IPS-18a (cell line): ENCODE results near the gene TMUB1.
A peak's percentile ranks its signal among the peaks of the same experiment; 100 is the strongest.

ENCODE experiments used
- H3K27ac ChIP-seq: one replicate; pipeline ENCODE4 v1.5.1; 2013; ENCODE audit warnings: low read length
- H3K27me3 ChIP-seq: one replicate; pipeline ENCODE4 v1.6.1; 2013; ENCODE audit warnings: mild to moderate bottlenecking, low read length; ENCODE audit not compliant: control insufficient read depth, insufficient read depth
- H3K36me3 ChIP-seq: one replicate; pipeline ENCODE4 v1.6.1; 2013; ENCODE audit warnings: low read depth, low read length; ENCODE audit not compliant: control insufficient read depth
- H3K4me1 ChIP-seq: one replicate; pipeline ENCODE4 v1.6.1; 2013; ENCODE audit warnings: low read depth, low read length; ENCODE audit not compliant: control insufficient read depth
- H3K4me3 ChIP-seq: one replicate; pipeline ENCODE4 v1.5.1; 2013; ENCODE audit warnings: low read length
- H3K9ac ChIP-seq: one replicate; pipeline ENCODE4 v1.6.1; 2013; ENCODE audit warnings: mild to moderate bottlenecking, low read length, moderate library complexity
- H3K9me3 ChIP-seq: one replicate; pipeline ENCODE4 v1.6.1; 2013; ENCODE audit warnings: low read depth, low read length; ENCODE audit not compliant: control insufficient read depth

The TMUB1 gene

GRCh38 chr7:151078233-151079040 lies 4.9 kb downstream of the TMUB1 start:
- peaks cover 21% of the 10 kb centered on the region for H3K36me3 ChIP-seq
- no peak overlapping the region for H3K9ac ChIP-seq
- peak overlapping the region; percentile 92 for H3K4me3 ChIP-seq
- H3K27me3 ChIP-seq, result no peaks in the 10 kb centered on the region
- H3K27ac ChIP-seq, result no peak overlapping the region
- no peaks in the 10 kb centered on the region for H3K9me3 ChIP-seq
- H3K4me1 ChIP-seq, result peaks cover 14% of the 10 kb centered on the region

GRCh38 chr7:151077705-151078232 lies 5.5 kb downstream of the TMUB1 start:
- H3K4me1 ChIP-seq, result peaks cover 14% of the 10 kb centered on the region
- no peak overlapping the region for H3K4me3 ChIP-seq
- H3K27me3 ChIP-seq, result no peaks in the 10 kb centered on the region
- H3K36me3 ChIP-seq, result peaks cover 21% of the 10 kb centered on the region
- no peak overlapping the region for H3K27ac ChIP-seq
- no peak overlapping the region for H3K9ac ChIP-seq
- H3K9me3 ChIP-seq, result no peaks in the 10 kb centered on the region

- Histone ChIP-seq H3K9ac (no peak overlapping the region), H3K9me3 (no peaks in the 10 kb centered on the region), H3K36me3 (peaks cover 22% of the 10 kb centered on the region), H3K27ac (no peak overlapping the region), H3K4me3 (no peak overlapping the region), H3K27me3 (no peaks in the 10 kb centered on the region), H3K4me1 (peaks cover 14% of the 10 kb centered on the region)
Observed at GRCh38 chr7:151076863-151077704, 6.2 kb downstream of the TMUB1 start.

GRCh38 chr7:151075978-151076426 lies 7.3 kb downstream of the TMUB1 start:
- H3K4me3 ChIP-seq, result no peak overlapping the region
- H3K9ac ChIP-seq, result no peak overlapping the region
- peaks cover 31% of the 10 kb centered on the region for H3K36me3 ChIP-seq
- no peaks in the 10 kb centered on the region for H3K27me3 ChIP-seq
- H3K4me1 ChIP-seq, result peaks cover 14% of the 10 kb centered on the region
- H3K9me3 ChIP-seq, result no peaks in the 10 kb centered on the region
- no peak overlapping the region for H3K27ac ChIP-seq

- Histone ChIP-seq H3K9me3 (no peaks in the 10 kb centered on the region), H3K27me3 (no peaks in the 10 kb centered on the region), H3K4me1 (peaks cover 14% of the 10 kb centered on the region), H3K9ac (no peak overlapping the region), H3K36me3 (peaks cover 35% of the 10 kb centered on the region), H3K4me3 (no peak overlapping the region), H3K27ac (no peak overlapping the region)
Observed at GRCh38 chr7:151075662-151075971, 7.7 kb downstream of the TMUB1 start.

GRCh38 chr7:151074817-151075661 lies 8.3 kb downstream of the TMUB1 start:
- no peak overlapping the region for H3K27ac ChIP-seq
- no peaks in the 10 kb centered on the region for H3K9me3 ChIP-seq
- peaks cover 14% of the 10 kb centered on the region for H3K4me1 ChIP-seq
- H3K27me3 ChIP-seq, result no peaks in the 10 kb centered on the region
- H3K4me3 ChIP-seq, result no peak overlapping the region
- no peak overlapping the region for H3K9ac ChIP-seq
- H3K36me3 ChIP-seq, result peaks cover 39% of the 10 kb centered on the region

- no peaks in the 10 kb centered on the region for H3K27me3 ChIP-seq
- no peaks in the 10 kb centered on the region for H3K9me3 ChIP-seq
- peaks cover 5% of the 10 kb centered on the region for H3K4me1 ChIP-seq
- H3K9ac ChIP-seq, result no peak overlapping the region
- H3K27ac ChIP-seq, result no peak overlapping the region
- peaks cover 48% of the 10 kb centered on the region for H3K36me3 ChIP-seq
- H3K4me3 ChIP-seq, result no peak overlapping the region
Observed at GRCh38 chr7:151073990-151074389, 9.3 kb downstream of the TMUB1 start.

- no peak overlapping the region for H3K27ac ChIP-seq
- H3K4me1 ChIP-seq, result no peaks in the 10 kb centered on the region
- peaks cover 59% of the 10 kb centered on the region for H3K36me3 ChIP-seq
- no peaks in the 10 kb centered on the region for H3K9me3 ChIP-seq
- H3K9ac ChIP-seq, result no peak overlapping the region
- H3K4me3 ChIP-seq, result no peak overlapping the region
- H3K27me3 ChIP-seq, result no peaks in the 10 kb centered on the region
Observed at GRCh38 chr7:151071032-151071866, 12.0 kb downstream of the TMUB1 start.

- H3K9ac ChIP-seq, result no peak overlapping the region
- H3K27me3 ChIP-seq, result no peaks in the 10 kb centered on the region
- no peak overlapping the region for H3K27ac ChIP-seq
- H3K9me3 ChIP-seq, result no peaks in the 10 kb centered on the region
- no peak overlapping the region for H3K4me3 ChIP-seq
- H3K4me1 ChIP-seq, result no peaks in the 10 kb centered on the region
- H3K36me3 ChIP-seq, result peaks cover 58% of the 10 kb centered on the region
Observed at GRCh38 chr7:151070574-151070960, 12.7 kb downstream of the TMUB1 start.

- Histone ChIP-seq H3K4me3 (no peak overlapping the region), H3K9me3 (no peaks in the 10 kb centered on the region), H3K4me1 (no peaks in the 10 kb centered on the region), H3K36me3 (peaks cover 57% of the 10 kb centered on the region), H3K27me3 (no peaks in the 10 kb centered on the region), H3K27ac (no peak overlapping the region), H3K9ac (no peak overlapping the region)
Observed at GRCh38 chr7:151069841-151070573, 13.3 kb downstream of the TMUB1 start.
